Stimulated activated CD8-positive, alpha-beta memory T cell treated with anti-CD3 and anti-CD28 coated beads, Interleukin-4, amount 100 ng/mL, for 48 hours (primary cell): ENCODE measurements around the gene VANGL2.

Experiments
- DNase-seq: peaks from one replicate; pipeline ENCODE4 v3.0.0-alpha.2; 2020

The VANGL2 gene

DNA sequence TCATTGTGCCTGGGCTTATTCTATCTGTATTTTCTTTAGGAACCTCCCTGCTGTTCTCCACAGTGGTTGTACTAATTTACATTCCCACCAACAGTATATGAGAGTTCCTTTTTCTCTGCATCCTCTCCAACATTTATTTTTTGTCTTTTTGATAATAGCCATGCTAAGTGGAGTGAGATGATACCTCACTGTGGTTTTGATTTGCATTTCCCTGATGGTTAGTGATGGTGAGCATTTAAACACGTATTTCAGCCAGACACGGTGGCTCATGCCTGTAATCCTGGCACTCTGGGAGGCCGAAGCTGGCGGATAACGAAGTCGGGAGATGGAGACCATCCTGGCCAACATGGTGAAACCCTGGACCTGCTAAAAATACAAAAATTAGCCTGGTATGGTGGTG is 64.8 kb downstream of the VANGL2 start:
- no peak for DNase-seq

- no peak for DNase-seq
These were observed 66.6 kb downstream of the VANGL2 start for GRCh38 chr1:160466961-160467360.

- DNase-seq, result no peak
These were observed 67.2 kb downstream of the VANGL2 start for GRCh38 chr1:160467576-160467975.

DNA sequence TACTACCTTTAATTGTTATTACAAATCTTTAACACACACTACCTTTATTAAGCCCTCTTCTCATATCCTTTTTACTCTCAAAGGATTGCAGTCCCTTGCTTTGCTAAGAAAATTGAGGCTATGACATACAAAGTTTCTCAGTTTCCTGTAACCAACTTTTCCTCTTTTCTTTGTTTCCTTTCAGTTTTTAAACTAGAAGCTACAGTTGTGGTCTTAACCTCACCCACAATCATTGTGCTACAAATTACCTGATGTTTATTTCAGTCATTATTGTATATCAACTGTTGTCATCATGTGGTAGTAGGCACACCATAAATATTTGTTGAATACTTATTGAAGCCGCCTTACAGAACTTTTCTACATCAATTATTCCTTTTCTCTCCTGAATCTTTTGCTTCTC is 70.9 kb downstream of the VANGL2 start:
- DNase-seq, result no peak

DNA sequence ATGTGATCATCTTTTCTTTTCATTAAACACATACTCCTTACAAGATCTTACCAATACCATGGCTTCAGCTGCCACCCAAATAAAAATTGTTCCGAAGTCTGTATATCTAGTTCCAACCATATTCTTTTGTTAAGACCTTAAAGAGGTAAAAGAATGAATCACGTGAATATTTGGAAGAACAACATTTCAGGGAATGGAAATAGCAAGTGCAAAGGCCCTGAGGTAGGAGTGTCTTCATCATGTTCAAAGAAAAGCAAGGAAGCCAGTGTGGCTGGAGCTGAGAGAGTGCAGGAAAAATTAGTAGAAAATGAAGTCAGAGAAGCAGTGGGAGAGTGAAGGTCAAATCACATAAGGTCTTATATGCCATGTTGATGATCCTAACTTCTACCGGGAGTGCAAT is 71.7 kb downstream of the VANGL2 start:
- DNase-seq, result no peak

DNA sequence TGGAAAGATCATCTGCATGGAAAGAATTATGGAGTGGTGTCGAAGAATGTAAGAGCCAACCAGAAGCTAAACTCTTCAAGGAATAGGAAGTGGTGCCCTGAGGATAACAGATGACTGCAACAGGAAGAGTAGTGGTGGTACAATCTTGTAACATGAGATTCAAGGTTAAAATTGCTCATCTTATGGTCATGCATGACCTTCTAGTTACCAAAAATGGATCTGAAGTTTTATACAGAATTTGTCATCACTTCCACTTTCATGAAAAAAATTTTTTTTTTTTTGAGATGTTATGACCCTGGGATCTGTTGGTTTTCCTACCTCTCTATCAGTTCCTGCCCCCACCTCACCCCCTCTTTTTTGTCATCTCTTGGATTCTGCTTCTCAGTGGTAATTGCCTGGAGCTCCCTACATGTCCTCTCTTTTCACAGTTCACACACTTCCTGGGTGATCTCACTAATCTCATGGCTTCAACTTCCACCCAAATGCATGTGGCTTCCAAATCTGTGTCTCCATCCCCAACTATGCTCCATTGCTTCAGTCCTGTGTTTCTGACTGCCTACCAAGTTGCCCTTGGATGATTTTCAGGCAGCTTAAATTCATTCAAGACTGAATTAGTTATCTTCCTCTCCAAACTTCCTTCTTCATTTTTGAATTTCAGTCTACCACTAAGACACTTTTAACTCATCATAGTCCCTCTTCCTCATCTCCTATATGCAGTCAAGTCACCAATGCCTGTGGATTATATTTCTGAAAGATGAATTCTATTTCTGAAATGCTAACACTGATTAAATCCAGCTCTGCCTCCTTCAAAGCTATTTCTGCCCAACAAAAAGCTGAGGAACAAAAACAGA is 74.3 kb downstream of the VANGL2 start:
- no peak for DNase-seq
